Measurements from ENCODE around the gene PPA1.

DNA sequence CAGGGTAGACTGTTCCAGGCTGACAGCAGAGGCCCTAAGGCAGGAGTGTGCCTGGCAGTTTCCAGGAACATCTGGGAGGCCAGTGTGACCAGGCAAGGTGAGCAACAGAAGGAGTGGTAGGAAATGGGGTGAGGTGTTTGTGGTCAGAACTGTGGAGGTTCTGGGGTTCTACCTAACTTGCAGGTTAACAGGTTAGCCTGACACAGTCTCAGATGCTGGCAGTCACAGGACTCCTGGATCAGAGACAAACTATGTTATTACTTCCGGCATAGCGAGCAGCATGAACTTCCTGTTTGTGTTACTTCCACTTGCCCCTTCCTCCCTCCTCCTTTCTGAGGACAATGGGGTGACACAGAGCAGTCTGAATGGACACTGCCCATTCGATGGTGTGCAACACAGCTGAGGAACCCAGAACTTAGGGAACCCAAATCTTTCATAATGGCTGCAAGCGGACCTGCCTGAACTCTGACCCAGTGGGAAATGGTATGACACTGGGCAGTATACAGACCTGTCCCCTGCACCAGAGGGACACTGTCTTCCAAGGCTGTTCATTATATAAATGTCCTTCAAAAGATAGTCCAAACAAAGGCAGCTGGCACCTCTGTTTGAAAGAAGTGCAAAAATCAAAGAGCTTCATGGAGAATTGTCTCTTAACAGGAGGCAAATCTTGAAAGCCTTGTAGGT is 59.0 kb downstream of the PPA1 start:
- no peak for TF ChIP-seq POLR2A (IDR thresholded peaks at IDR 0.05)
- TF ChIP-seq, protein P1, sequence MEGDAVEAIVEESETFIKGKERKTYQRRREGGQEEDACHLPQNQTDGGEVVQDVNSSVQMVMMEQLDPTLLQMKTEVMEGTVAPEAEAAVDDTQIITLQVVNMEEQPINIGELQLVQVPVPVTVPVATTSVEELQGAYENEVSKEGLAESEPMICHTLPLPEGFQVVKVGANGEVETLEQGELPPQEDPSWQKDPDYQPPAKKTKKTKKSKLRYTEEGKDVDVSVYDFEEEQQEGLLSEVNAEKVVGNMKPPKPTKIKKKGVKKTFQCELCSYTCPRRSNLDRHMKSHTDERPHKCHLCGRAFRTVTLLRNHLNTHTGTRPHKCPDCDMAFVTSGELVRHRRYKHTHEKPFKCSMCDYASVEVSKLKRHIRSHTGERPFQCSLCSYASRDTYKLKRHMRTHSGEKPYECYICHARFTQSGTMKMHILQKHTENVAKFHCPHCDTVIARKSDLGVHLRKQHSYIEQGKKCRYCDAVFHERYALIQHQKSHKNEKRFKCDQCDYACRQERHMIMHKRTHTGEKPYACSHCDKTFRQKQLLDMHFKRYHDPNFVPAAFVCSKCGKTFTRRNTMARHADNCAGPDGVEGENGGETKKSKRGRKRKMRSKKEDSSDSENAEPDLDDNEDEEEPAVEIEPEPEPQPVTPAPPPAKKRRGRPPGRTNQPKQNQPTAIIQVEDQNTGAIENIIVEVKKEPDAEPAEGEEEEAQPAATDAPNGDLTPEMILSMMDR (IDR thresholded peaks at IDR 0.05) = no peak
